ENCODE measurements around the gene NPTX2.

NPTX2 gene

DNA sequence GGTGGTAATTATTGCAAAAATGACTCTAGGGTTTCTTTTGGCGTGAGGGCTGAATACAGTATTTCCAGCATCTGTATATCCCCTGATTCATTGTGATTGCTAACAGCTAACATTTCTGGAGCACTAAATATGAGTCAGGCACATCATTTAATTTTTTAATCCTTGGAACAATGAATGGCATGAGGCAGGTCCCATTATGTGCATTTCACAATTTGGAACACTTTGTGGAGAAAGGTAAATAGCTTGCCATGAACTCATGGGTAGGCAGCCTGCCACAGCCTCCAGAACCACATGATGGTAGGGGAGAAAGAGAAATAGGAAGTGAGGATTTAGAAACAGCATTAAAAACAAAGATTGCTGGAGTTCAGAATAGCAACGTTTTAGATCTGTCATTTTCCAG is 1.7 kb downstream of the NPTX2 start:
- DNase-seq (ENCODE audit: low read depth in 2 of 2), result no peak

DNA sequence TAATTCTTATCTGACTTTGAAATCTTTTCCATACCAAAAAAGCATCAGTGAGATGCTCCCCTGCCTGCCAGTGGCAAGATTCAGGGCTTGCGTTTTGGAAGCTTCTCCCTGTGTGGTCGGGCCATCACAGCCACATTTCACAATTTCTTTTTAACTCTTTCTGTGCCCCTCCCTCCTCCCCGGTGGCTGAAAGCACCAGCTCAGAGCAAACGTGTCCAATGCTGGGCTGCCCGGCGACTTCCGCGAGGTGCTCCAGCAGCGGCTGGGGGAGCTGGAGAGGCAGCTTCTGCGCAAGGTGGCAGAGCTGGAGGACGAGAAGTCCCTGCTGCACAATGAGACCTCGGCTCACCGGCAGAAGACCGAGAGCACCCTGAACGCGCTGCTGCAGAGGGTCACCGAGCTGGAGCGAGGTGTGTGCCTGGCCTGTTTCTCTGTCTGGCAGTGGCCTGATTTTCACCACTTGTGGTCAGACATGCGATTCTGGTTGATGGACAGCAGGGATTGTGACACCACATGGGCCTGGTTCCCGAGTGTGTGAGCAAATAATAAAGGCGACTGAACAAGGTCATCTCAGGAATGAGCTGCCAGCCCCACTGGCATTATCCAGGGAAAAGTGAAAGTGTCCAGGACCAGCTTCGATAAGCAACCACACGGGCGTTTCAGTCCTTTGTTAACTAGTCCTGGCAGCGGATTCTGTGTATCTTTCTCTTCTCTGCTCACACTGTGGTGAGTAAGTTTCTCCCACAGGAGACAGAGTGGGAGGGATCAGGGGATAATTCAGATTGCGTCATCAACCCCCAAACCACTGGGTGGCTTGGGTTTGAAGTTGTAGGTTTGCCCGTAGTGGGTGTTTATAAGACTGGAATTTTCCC is 2.6 kb downstream of the NPTX2 start:
- DNase-seq (ENCODE audit: low read depth in 2 of 2), result no peak

DNA sequence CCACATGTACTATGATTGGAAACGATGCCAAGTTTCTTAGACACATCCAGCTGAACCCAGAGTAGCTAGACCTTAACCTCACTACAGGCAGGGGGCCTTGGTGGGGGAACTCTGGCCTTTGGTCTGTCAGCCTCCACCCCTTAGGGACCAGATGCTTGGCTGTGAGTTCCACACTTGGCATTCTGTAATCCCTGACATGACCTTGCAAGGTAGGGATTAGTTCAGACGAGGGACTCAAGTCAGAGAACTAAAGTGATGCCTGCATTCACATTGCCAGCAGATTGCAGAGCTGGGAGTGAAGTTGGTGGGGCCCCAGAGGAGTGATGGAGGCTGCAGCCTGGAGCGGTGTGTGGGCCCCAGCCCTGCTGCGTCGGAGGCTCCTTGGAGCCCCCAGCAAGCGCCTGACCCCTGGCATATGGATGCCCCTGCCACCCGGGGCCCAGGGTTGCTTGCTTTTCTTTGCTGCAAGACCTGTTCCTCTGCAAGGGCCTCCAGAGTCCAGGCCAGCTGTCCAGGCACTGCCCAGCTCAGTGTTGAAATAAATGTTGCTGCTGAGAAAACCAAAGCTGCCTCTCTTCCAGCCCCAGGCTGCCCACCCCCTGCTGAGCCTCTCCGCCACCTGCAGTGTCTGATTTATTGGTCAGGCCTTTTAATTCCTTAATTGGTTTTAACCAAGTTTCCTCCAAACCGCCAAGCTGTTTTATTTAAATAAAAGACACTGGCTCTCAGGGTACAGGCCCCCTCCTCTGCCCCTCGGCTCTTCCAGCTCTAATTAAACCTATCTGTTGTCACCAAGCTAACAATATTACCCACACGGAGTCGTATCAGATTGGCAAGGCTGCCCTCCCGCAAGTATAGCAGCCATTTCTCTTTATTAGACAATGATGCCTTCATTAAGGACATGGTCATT is 4.7 kb downstream of the NPTX2 start:
- DNase-seq (ENCODE audit: low read depth in 2 of 2), result no peak

DNA sequence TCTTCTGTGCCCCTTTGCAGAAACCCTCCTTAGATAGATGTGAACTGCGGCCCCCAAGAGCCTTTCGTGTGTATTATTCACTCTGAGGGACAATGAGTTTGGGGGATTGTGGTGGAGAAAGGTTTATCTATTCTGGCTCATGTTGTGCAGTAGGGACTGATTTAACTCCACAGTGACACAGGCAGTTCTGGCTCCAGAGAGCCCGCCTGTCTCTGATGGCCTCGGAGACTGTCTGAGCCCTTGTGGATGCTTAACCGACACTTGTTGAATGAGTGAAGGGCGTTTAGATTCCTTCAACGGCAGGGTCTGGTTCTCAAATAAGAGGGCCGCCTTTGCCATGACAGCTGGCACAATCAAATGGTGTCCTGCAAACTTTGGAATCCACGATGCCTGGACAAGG is 5.8 kb downstream of the NPTX2 start:
- DNase-seq (ENCODE audit: low read depth in 2 of 2), result no peak

DNA sequence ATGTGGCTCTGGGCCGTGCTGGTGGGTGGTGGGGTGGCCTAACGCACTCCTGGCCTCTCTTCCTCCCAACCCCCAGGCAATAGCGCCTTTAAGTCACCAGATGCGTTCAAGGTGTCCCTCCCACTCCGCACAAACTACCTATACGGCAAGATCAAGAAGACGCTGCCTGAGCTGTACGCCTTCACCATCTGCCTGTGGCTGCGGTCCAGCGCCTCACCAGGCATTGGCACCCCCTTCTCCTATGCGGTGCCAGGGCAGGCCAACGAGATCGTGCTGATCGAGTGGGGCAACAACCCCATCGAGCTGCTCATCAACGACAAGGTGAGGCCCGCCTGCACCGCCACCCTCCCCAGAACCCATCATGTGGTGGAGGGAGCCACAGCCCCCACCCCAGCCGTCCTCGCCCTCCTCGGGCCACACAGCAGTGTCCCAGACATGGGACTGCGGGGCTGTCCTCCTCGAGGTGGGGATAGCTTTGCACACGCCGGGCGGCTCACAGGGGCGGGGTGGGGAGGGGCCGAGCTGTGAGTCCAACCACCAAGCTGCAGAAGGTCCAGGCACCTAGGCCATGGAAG is 7.8 kb downstream of the NPTX2 start:
- DNase-seq (ENCODE audit: low read depth in 2 of 2), result no peak

DNA sequence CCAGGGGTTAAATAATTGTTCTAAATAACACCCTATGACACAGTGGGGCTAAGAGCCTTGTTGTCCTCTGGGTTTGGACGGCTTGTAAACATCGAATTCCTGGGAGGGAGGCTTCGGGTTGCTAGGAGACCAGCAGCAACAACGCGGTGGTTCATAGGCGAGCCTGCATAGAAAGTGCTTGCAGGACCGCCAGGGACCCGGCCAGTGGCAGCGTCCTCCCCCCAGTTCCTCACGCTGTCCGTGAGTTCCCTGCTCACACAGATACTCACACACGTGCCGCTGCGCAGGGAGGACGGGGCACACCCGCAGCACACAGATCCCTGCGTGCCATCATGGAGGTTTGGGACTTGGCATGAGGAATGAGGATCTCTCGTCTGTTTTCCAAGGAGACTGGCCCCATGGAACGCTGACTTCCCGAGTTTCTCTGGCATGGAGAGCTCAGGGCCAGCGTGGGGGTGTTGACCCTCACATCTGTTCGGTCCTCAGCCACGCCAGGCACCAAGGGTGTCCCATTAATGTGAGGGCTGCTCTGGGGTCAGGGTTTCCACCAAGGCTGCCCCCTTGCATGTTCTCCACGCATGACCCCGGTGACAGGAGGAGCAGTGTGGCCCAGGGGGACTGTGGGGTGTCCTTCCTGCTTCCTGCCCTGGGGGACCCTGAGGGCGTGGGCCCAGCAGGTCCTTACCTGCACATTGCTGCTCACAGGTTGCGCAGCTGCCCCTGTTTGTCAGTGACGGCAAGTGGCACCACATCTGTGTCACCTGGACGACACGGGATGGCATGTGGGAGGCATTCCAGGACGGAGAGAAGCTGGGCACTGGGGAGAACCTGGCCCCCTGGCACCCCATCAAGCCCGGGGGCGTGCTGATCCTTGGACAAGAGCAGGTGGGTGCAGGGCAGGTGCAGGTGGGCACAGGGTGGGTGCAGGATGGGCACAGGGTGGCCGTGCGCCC is 9.7 kb downstream of the NPTX2 start:
- no peak for DNase-seq (ENCODE audit: low read depth in 2 of 2)

DNA sequence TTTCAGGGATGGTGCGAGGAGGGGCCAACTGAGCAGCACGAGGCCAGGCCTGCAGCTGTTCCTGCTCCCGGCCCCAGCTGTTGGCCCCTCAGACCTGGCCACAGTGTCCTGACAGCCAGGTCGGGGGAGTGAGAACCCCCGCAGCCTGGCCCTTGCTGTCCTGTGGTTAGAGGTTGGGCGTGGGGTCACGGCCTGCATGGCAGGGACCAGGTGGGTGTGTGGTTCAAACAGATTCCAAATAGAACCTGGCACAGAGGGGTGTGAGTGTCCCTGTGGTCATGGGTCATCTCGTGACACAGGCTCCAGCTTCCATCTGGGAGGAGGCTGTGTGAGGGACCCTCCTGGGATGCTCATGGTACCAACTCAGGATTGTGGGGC is 10.3 kb downstream of the NPTX2 start:
- no peak for DNase-seq (ENCODE audit: low read depth in 2 of 2)

- no peak for DNase-seq (ENCODE audit: low read depth in 2 of 2)
Measured at GRCh38 chr7:98628418-98628817, 11.3 kb downstream of the NPTX2 start.

DNA sequence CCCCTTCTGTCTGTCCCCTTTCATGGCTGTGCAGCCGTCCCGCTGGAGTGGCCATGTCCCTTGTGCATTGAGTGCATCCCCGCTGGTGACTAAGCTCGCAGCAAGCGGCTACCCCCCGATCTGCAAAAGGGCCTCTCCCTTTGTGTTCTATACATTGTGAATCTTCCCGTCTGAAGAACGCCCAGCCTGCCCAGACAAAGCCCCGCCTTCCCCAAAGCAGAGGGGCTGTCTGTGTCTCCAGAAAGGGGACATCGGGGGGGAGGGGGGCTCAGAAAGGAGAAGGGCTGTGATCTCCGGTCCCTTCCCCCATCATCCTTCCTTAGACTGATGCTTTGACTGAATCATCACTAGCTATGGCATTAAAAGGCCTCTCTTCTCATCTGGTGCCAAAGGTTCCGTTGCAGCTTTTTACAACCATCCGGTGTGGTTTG is 11.9 kb downstream of the NPTX2 start:
- no peak for DNase-seq (ENCODE audit: low read depth in 2 of 2)

GRCh38 chr7:98630149-98630548 is 13.1 kb downstream of the NPTX2 start:
- no peak for DNase-seq (ENCODE audit: low read depth in 2 of 2)

DNA sequence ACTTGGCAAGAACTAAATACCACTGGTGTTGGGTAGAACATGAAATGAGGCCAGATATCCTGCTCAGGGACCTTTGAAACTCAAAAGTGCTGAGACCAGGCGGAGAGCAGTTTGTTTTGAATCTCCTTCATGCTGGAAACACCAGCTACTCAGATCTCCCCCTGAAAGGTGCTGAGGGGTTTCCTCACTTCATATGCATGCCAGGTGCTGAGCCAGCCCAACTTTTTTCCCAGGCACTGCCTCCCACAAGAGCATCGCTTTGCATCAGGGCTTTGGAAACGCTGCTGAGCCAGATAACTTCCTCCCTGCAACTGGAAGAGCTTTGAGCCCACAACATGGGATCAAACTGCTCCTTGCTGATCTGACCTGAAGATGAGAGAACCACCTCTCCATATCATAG is 13.7 kb downstream of the NPTX2 start:
- DNase-seq (ENCODE audit: low read depth in 2 of 2), result no peak

- no peak for DNase-seq (ENCODE audit: low read depth in 2 of 2)
Measured at GRCh38 chr7:98638853-98639252, 21.8 kb downstream of the NPTX2 start.

DNA sequence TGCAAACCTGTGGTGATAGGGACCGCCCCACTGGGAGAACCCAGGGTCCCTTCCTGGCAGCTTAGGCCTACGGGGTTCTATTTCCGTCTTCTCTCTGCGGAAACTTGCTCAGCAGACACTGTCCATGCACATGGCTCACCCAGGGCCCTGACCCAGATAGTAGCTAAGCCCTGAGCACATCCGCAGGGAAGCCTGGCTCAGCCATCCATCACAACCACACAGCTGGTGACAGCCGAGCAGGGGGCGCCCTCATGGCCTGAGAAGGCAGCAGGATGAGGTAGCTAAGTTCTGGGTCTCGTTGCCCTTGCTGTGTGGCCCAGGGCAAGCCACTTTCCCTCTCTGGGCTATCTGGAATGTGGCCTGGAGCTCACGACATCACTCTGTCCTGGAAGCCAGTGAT is 23.3 kb downstream of the NPTX2 start:
- no peak for DNase-seq (ENCODE audit: low read depth in 2 of 2)

DNA sequence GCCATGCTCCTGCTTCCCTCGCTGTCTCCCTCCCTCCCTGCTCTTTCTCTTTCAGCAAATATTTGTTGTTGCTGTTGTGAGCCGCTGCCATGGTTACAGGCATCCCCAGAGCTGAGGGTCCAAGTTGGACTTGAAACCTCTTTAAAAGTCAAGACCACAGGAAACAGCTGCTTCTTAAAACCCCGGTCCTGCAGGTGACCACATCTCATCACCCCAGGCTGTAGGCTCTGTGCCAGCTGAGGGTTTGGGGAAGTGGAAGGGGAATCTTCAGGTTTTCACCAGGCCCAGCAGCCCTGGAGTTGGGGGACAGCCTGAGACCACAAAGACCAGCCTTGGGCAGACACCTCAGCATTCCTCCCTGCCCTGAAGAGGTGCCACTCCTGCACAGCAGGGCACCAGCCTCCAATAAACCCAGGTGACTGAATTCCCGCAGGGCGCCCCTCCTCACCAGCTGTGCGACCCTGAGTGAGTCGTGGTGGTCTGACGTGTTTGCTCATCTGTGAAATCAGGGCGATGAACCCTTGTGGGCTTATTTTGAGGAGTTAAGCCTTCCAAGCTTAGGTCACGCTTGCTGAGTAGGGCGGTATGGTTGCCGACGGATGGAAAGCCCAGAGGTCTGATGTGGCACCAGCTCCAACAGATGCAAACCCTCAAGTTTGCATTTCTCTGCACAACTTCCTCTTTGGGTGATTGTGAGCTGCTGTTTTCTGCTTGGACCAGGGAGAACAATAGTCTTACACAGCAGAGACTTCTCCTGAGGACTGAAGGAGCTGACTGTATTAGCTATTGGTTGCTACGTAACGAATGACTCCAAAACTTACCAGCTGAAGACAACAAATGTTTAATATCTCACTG is 24.8 kb downstream of the NPTX2 start:
- DNase-seq (ENCODE audit: low read depth in 2 of 2), result no peak

GRCh38 chr7:98643236-98643985 is 26.3 kb downstream of the NPTX2 start:
- no peak for DNase-seq (ENCODE audit: low read depth in 2 of 2)

DNA sequence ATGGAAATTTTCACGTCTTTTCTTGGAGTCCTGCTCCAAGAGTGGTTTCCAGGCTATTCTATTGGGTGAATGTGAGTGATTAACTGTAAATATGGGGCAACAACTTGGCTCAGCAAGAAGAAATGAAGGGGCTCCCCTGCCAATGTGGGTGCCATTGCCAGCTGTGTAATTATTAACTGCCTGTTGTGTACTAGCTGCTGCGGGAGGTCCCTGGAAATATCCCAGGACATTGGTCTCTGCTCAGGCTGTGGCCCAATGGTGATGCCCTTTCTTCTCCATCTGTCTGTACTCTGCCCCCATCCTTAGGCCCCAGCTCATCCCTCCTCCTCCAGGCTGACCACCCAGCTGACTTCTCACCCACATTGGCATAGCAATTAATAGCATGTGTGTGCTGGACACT is 29.4 kb downstream of the NPTX2 start:
- no peak for DNase-seq (ENCODE audit: low read depth in 2 of 2)

GRCh38 chr7:98647326-98647725 is 30.2 kb downstream of the NPTX2 start:
- DNase-seq (ENCODE audit: low read depth in 2 of 2), result no peak

DNA sequence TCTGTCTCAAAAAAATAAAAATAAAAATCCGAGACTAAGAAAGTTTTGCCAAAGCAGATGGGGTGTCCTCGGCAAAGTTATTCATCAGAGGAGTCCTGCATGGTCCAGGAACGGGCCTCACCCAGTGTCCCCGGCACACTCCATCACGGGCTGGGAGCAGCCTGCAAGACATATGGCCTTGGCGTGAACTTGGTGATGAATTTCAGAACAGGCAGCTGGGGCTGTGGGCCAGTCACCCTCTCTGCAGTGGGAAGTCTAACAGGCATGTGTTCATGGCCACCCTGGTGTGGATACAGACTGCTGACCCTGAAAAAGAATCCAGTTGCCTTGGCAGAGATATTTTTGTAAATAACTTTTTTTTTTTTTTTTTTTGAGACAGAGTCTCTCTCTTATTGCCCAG is 34.7 kb downstream of the NPTX2 start:
- no peak for DNase-seq (ENCODE audit: low read depth in 2 of 2)

- DNase-seq (ENCODE audit: low read depth in 2 of 2), result no peak
Measured at GRCh38 chr7:98653601-98654310, 36.7 kb downstream of the NPTX2 start.
